Progenitor cell of endocrine pancreas (in vitro differentiated cells): ENCODE results near the gene PARD6B. TPM values are rescaled to one million over a fixed set of nuclear protein-coding genes. Genes with fewer than 3 reads are reported as not detected.
"Not testable (repeated sequence)": the region's sequence is repeated elsewhere in the genome, so short reads cannot be mapped to it uniquely, and the experiment has no call there.

ENCODE experiments used
- DNase-seq: peaks from one replicate; pipeline ENCODE4 v3.0.0; 2021; ENCODE audit warnings: low spot score; ENCODE audit not compliant: unreplicated experiment
- H3K27ac Mint-ChIP-seq: 2 replicates; pipeline ENCODE4 v1.8.0; 2021; ENCODE audit warnings: mild to moderate bottlenecking, moderate library complexity, mixed read lengths
- H3K27me3 Mint-ChIP-seq: 2 replicates; pipeline ENCODE4 v1.8.0; 2021; ENCODE audit warnings: mixed read lengths
- H3K36me3 Mint-ChIP-seq: 2 replicates; pipeline ENCODE4 v1.8.0; 2022; ENCODE audit warnings: mixed read lengths; ENCODE audit not compliant: insufficient read depth
- H3K4me1 Mint-ChIP-seq: 2 replicates; pipeline ENCODE4 v1.8.0; 2021; ENCODE audit warnings: low read depth, mixed read lengths
- H3K4me3 Mint-ChIP-seq: 2 replicates; pipeline ENCODE4 v1.8.0; 2021; ENCODE audit warnings: low read depth, mild to moderate bottlenecking, moderate library complexity, mixed read lengths
- H3K9me3 Mint-ChIP-seq: 2 replicates; pipeline ENCODE4 v1.8.0; 2021; ENCODE audit warnings: low read depth, mixed read lengths
- total RNA-seq: library from RNA; stranded (reverse); gene quantifications from 2 replicates; pipeline ENCODE4 v1.2.1, GENCODE V29; 2021
- TF ChIP-seq, protein P1 (sequence below): fragments of 200-600 bp; sonication (generic); IDR thresholded peaks from one replicate; pipeline ENCODE4 v1.5.0; 2021; ENCODE audit warnings: antibody characterized with exemption, mild to moderate bottlenecking; ENCODE audit not compliant: unreplicated experiment

Gene PARD6B
- total RNA-seq, 1 donor from 2014 or later = 29.7 TPM

DNA sequence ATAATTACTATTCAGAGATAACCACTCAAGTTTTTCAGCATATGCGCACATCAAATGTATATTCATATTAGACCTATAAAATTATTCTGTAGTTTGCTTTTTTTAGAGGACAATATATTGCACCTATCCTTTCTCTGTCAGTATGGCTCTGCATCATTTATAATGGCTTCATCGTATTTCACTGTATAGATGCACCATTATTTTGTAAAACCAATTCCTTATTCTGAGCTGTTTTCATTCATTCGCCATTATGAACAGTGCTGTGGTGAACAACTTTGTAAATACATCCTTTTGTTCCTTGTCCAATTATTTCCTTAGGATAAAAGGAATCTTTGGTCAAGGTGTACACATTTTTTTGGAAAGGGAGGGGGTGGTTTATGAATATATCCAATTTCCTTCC is 34.3 kb downstream of the PARD6B start:
- TF ChIP-seq, protein P1, sequence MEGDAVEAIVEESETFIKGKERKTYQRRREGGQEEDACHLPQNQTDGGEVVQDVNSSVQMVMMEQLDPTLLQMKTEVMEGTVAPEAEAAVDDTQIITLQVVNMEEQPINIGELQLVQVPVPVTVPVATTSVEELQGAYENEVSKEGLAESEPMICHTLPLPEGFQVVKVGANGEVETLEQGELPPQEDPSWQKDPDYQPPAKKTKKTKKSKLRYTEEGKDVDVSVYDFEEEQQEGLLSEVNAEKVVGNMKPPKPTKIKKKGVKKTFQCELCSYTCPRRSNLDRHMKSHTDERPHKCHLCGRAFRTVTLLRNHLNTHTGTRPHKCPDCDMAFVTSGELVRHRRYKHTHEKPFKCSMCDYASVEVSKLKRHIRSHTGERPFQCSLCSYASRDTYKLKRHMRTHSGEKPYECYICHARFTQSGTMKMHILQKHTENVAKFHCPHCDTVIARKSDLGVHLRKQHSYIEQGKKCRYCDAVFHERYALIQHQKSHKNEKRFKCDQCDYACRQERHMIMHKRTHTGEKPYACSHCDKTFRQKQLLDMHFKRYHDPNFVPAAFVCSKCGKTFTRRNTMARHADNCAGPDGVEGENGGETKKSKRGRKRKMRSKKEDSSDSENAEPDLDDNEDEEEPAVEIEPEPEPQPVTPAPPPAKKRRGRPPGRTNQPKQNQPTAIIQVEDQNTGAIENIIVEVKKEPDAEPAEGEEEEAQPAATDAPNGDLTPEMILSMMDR = no peak

DNA sequence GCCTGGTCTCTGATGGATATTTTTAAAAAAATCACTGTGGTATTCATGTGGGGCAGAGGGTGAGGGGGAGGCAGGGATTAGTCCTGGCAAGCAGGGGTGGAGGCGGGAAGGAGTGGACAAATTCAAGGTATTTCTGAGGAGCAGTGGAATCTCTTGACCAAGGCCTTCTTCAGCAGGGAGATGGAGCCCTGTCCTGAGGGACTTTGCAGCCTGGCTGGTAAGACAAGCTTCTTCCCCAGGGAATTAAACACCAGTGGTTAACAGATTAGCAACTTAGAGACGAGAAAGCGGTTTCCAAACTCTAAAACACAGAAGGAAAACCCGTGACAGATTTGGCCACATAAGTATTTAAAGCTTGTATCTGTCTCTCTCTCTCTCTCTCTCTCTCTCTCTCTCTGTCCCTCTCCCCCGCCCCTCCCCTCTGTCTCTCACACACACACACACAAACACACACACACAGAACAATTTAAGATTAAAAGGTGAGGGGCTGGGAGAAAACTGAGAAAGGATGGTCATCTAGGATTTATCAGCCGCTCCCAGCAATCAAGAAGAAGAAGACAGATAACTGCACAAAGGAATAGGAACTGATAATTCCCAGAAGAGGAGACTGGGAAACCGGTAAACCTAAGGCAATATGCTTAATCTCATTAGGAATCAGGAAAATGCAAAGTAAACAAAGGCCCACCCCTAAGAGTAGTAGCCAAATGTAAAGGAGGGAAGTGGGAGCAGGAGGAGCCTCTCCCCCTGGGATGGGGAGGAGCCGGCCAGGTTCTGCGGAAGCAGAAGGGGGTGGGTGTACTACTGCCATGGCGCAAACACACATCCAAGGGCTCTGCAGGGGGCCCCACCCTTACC is 35.8 kb downstream of the PARD6B start:
- DNase-seq, H3K4me3 Mint-ChIP-seq, H3K27me3 Mint-ChIP-seq, H3K36me3 Mint-ChIP-seq, H3K9me3 Mint-ChIP-seq: not testable (repeated sequence)
- peak overlapping the region; percentile 74 for H3K27ac Mint-ChIP-seq
- H3K4me1 Mint-ChIP-seq = peaks cover 25% of the 10 kb centered on the region

More for the DNA sequence above, 34.3 kb downstream of the PARD6B start:
- Mint-ChIP-seq H3K27me3 (no peaks in the 10 kb centered on the region), H3K9me3 (no peaks in the 10 kb centered on the region), H3K4me3 (no peak overlapping the region), H3K36me3 (no peaks in the 10 kb centered on the region), H3K27ac (no peak overlapping the region), H3K4me1 (peaks cover 37% of the 10 kb centered on the region)
- no peak for DNase-seq

DNA sequence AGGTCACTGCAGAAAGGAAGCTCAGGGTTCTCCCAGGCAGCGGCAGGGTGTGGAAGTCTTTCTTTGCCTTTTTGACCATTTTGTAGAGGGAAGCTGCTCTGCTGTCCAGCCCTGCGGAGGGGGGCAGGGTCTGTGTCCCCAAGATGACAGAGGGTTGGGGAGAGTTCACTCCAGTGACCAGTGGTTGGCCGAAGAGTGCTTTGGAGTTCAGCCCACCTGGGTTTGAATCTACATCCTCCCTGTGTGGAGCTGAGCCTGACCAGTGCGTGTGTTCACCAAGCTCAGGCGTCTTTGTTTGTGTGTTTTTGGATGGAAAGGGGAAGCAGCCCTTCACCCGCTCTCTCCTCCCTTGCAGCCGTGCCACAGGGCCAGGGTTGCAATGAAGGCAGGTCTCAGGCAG is 37.6 kb downstream of the PARD6B start:
- not testable (repeated sequence) for H3K27ac Mint-ChIP-seq

DNA sequence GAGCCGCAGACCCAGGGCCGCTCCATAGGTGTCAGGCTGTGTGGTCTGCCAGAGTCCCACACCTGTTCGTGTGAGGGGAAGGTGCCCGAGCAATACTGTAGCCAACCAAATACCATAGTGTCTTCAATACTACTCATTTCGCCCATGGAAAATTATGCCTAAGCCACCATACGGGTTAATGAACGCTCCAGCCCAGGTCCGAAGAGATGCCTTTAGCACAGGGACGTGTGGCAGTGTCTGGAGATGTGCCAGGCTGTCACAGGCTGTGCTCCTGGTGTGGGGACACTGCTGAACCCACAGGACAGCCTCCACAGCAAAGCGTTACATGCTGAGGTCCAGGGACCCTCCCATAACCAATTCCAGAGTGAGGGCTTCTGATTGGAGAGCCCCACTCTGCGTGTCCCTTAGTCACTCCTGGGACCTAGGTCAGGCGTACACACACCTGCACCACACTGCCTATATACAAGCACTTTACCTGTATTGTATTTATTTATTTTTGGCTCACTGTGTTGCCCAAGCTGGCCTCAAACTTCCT is 38.2 kb downstream of the PARD6B start:
- H3K36me3 Mint-ChIP-seq, H3K27ac Mint-ChIP-seq, H3K27me3 Mint-ChIP-seq, DNase-seq, H3K9me3 Mint-ChIP-seq, H3K4me3 Mint-ChIP-seq: not testable (repeated sequence)
- peaks cover 13% of the 10 kb centered on the region for H3K4me1 Mint-ChIP-seq

More for the DNA sequence above, 37.6 kb downstream of the PARD6B start:
- not testable (repeated sequence) for H3K9me3 Mint-ChIP-seq, DNase-seq, H3K4me3 Mint-ChIP-seq, H3K27me3 Mint-ChIP-seq, H3K36me3 Mint-ChIP-seq
- H3K4me1 Mint-ChIP-seq = peaks cover 16% of the 10 kb centered on the region

DNA sequence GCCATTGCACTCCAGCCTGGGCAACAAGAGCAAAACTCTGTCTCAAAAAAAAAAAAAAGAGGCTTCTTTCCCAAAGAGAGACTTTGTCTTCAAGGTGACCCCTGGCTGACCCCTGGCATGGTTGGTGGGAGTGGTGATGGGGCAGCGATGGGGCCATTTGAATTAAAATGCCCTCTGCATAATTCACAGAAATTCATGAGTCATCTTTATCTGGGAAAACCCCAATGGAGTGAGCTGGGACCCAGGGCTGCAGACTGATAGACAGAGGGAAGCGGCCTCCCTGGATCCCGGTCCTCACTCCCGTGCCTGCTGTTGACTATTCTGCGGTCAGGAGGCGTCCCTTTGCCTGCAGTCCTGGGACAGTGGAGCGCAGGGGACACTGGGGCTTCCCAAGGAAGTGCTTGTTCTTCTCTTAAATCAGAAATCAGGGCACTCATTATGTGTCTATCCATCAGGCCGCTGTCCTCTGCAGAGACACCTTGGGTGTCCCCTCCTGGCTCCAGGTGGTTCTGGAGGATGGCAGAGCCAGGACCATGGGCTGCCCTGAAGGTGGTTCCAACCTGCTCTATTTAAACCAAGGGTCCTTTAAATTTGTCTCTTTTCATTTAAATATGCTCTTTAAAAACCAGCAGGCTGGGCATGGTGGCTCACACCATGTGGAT is 40.2 kb downstream of the PARD6B start:
- H3K4me1 Mint-ChIP-seq = peaks cover 11% of the 10 kb centered on the region
- H3K27ac Mint-ChIP-seq, H3K4me3 Mint-ChIP-seq, DNase-seq, H3K36me3 Mint-ChIP-seq, H3K9me3 Mint-ChIP-seq, H3K27me3 Mint-ChIP-seq: not testable (repeated sequence)

DNA sequence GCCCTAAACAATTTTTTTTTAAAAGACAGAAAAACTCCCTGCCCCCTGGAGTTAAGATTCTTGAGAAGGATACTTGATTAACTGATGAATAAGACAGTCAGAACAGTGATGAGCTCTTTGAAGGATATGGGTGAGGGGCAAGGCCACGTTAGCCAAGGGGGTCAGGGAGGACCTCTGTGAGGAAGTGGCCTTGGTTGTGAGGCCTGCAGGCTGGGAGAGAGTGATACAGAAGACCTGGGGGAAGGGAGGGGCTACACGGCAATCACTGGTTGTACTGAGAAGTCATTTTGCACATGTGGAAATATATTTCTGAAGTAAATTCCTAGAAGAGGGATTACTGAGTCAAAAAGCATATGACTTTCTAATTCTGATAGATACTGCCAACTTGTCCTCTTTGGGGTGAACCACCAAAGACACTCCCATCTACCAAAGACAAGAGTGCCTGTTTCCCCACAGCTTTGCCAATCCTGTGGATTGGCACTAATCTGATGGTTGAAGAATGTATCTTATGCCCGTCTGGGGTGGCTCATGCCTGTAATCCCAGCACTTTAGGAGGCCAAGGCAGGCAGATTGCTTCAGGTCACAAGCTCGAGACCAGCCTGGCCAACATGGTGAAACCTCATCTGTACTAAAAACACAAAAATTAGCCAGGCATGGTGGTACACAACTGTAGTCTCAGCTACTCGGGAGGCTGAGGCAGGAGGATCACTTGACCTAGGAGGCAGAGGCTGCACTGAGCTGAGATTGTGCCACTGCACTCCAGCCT is 41.2 kb downstream of the PARD6B start:
- TF ChIP-seq, protein P1 = no peak
- Mint-ChIP-seq H3K4me3 (no peak overlapping the region), H3K27me3 (no peaks in the 10 kb centered on the region), H3K9me3 (no peaks in the 10 kb centered on the region), H3K36me3 (no peaks in the 10 kb centered on the region), H3K4me1 (peaks cover 3% of the 10 kb centered on the region), H3K27ac (no peak overlapping the region)
- DNase-seq = no peak

DNA sequence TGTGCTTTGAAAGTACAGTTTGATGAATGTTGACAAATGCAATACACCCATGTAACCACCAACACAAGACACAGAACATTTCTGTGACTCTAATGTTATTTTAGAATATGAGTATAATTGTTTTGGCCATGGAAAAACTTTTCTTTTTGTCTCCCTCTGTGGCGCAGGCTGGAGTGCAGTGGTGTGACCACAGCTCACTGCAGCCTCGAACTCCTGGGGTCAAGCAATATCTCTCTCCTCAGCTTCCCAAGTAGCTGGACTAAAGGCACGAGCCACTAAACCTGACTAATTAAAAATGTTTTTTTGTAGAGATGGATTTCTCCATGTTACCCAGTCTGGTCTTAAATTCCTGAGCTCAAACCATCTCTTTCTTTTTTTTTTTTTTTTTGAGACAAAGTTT is 43.1 kb downstream of the PARD6B start:
- TF ChIP-seq, protein P1 = no peak
- Mint-ChIP-seq H3K27ac (no peak overlapping the region), H3K27me3 (no peaks in the 10 kb centered on the region), H3K9me3 (no peaks in the 10 kb centered on the region), H3K4me3 (no peak overlapping the region), H3K4me1 (no peaks in the 10 kb centered on the region), H3K36me3 (no peaks in the 10 kb centered on the region)
- no peak for DNase-seq
